DMS79 treated with DMSO at 0.1 percent for 48 hours (cell line): Measurements from ENCODE around the gene S100A6.
"Not testable (repeated sequence)": the region's sequence is repeated elsewhere in the genome, so short reads cannot be mapped to it uniquely, and the experiment has no call there.

Experiments
- DNase-seq: peaks from one replicate; lab custom pipeline; 2025; lab: John Stamatoyannopoulos, UW

The S100A6 gene

DNA sequence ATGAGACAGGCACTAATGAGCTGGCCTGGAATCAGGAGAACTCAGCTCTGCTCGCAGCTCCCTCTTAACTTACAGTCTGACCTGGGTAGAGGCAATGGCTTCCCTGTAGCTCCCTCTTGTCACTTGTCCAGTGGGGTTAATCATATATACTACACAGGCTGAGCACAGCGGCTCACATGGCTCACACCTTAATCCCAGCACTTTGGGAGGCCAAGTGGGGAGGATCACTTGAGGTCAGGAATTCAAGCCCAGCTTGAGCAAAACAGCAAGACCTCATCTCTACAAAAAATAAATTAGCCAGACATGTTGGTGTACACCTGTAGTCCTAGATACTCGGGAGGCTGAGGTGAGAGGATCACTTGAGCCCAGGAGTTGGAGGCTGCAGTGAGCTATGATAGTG is 4.2 kb downstream of the S100A6 start:
- no peak for DNase-seq

- no peak for DNase-seq
Observed at GRCh38 chr1:153527683-153528040, 8.1 kb downstream of the S100A6 start.

DNA sequence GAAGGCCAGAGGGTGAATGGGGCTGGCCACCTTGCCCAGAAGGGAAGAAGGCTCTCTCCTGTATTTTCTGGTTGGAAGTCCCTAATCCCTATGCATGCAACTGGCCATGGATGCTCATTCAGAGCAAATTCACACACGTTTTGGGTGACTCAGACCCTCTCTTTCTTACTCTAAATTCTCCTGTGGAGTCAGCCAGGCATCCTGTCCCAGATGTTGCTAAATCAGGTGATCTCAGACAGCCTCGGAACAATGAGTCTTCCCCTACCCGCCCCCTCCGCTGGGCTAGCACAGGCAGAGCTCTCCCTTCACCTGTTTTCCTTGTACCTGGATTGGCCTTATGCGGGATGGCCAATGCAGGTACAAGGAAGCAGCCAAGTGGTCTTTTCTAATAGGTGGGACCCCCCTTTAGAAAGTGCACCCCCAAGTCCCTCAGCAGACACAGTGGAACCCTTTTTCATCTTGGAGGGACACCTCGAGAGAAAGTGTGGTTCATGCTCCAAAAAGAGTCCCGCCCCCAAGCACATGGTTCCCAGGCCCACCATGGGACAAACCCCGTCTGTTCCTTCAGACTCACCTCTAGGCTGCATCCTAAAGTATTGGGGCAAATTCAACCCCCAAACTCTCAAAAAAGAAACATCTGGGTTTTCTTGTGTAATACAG is 8.6 kb downstream of the S100A6 start:
- no peak for DNase-seq

DNA sequence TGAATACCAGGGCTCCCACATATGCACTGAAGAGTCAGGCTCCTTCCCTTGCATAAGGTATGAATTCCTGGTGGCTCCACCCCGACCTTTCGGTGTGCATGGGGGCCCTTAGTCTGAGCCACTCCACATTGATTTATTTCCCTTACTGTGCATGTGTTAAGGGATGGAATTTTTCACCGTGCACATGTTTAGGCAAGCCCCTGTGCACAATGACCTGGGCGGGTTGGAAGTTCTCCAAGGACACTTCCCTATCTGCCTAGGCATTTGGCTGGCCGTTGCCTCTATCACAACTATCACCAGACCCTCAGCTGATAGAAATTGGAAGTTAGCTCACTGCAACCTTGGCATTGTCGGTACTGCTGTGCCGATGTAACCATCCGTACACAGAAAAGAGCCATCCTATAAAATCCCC is 9.7 kb downstream of the S100A6 start:
- peak; percentile 91 for DNase-seq

- DNase-seq = peak; percentile 35
Observed at GRCh38 chr1:153525088-153525728, 10.6 kb downstream of the S100A6 start.

DNA sequence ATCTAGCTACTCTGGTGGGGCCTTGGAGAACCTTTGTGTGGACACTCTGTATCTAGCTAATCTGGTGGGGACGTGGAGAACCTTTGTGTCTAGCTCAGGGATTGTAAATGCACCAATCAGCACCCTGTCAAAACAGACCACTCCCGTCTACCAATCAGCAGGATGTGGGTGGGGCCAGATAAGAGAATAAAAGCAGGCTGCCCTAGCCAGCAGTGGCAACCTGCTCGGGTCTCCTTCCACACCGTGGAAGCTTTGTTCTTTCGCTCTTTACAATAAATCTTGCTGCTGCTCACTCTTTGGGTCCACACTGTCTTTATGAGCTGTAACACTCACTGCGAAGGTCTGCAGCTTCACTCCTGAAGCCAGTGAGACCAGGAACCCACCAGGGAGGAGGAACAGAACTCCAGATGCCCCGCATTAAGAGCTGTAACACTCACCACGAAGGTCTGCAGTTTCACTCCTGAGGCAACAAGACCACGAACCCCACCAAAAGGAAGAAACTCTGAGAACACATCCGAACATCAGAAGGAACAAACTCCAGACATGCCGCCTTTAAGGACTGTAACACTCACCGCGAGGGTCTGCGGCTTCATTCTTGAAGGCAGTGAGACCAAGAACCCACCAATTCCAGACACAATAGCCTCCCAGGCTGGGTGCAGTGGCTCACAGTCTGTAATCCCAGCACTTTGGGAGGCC is 13.3 kb downstream of the S100A6 start:
- not testable (repeated sequence) for DNase-seq

- DNase-seq = not testable (repeated sequence)
Observed at GRCh38 chr1:153521808-153522207, 14.0 kb downstream of the S100A6 start.

- no peak for DNase-seq
Observed at GRCh38 chr1:153520818-153521476, 14.8 kb downstream of the S100A6 start.

DNA sequence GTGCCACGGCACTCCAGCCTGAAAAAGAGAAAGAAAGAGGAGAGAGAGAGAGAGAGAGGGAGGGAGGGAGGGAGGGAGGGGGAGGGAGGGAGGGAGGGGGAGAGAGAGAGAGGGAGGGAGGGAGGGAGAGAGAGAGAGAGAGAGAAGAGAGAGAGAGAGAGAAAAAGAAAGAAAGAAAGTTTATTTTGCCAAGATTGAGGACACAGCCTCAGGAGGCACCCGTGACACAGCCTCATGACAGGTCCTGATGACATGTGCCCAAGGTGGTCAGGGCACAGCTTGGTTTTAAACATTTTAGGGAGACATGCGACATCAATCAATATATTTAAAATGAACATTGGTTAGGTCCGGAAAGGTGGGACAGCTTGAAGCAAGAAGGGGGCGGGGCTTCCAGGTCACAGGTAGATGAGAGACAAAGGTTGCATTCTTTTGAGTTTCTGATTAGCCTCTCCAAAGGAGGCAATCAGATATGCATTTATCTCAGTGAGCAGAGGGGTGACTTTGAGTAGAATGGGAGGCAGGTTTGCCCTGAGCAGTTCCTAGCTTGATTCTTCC is 15.6 kb downstream of the S100A6 start:
- not testable (repeated sequence) for DNase-seq

DNA sequence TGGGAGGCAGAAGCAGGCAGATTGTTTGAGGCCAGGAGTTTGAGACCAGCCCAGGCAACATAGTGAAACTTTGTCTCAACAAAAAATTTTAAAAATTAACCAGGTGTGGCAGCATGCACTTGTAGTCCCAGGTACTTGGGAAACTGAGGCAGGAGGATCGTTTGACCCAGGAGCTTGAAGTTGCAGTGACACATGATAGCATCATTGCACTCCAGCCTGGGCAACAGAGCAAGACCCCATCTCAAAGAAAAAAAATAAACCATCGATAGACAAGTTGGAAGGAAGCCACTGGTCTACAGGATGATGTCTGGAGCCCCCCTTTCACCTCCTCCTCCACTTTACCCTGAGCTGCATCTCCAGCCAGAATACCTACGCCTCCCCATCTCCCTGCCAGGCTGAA is 16.5 kb downstream of the S100A6 start:
- DNase-seq = no peak

- peak; percentile 15 for DNase-seq
Observed at GRCh38 chr1:153515504-153516394, 20.0 kb downstream of the S100A6 start.

DNA sequence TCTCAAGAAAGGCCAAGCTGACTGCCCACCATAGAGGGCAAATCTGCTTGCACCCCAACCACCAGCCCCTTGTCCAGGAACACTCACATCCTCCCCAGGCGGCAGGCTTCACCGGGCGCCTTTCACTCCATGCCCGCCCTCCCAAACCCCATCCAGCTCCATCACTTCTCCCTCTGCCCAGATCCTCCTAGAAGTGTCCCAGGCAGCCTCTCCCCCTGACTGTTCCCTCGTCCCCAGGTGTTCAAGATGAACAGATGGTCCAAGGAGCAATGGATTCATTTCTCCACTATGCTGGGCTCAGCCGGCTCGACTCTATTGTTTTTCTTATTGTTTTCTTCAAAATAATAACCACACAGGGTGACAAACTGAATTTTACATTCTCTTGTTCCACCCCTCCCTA is 22.1 kb downstream of the S100A6 start:
- DNase-seq = no peak

DNA sequence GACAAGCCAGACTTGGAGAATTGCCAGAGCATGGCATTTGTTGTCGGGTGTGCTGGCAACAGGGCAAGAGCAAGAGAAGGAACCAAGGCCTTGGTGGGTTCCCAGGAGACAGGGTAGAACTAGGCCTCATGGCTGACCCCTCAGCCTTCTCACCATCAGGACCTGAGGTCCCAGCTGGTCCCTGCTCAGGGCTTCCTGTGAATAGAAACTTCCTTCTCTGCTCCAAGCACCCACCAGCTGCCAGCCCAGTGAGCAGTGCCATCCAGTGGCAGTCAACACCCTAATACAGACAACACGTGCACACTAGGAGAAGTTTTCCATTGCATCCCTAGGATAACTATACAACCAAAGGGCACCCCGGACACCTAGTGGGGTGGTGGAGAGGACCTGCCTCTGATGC is 22.8 kb downstream of the S100A6 start:
- no peak for DNase-seq

DNA sequence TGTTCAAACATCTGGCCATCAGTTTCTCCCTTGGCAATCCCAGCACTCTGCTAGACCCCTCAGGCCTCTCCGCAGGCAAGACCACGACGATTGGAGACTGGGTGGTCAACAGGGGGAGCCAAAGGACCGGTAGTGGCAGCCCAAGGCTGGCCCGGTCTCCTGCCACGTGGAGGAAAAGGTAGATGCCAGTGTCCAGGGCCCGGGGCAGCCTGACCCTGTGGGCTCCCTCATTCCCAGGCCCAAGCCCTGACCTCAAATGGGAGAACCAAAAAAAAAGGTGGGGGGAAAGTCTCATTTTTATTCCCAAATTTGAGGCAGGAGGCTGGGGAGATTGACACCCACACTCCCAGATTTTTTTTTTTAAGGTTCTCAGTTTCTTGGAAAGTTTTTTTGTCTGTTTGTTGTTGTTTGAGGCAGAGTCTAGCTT is 24.8 kb downstream of the S100A6 start:
- DNase-seq = peak; percentile 74

GRCh38 chr1:153509729-153510354 is 25.9 kb downstream of the S100A6 start:
- no peak for DNase-seq

DNA sequence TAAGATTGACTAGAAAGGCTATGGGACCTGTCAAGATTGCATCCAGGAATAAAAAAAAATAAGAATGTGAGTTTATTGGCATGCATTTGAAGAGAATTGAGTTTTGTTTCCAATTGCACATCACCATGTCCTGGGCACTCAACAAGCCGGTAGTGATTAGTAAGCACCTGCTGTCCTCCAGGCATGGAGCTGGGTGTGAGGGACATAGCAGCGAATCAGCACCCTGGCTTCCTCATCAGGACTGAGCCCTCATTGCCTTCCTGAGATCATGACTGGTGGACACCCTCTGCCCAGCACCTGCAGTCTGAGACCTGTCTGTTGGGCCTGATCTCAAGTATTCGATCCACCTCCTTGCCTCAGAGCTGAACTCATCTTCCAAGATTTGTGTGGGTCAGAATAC is 26.8 kb downstream of the S100A6 start:
- no peak for DNase-seq

DNA sequence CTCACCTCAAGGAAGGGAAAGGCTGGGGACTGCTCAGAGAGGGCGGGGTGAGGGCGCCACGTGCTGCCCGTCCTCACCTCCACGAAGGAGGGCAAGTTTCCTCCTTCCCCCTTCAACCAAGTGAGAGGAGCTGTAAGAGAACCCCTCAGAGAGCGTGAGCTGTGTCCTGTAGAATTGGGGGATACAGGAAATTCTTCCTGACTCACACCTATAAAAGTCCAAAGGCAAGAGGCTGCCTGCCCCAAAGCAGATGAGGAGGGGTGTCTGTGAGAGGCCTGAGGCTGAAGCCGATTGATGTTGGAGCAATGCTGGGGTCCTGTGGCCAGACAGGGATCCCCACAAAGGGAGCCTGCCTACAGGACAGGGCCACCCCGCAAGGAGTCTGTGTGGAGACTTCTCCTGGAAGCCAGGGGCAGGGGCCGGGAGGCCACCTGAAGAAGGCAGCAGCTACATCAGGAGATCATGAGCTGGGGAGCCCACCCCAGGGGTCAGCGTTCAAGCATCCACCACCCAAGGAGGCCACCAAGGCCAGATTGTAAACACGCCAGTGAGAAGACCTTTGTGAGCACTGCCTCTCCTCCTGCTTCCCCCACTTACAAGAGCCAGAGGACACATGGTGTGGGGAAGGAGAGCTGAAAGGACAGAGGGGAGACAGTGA is 27.7 kb downstream of the S100A6 start:
- no peak for DNase-seq

DNA sequence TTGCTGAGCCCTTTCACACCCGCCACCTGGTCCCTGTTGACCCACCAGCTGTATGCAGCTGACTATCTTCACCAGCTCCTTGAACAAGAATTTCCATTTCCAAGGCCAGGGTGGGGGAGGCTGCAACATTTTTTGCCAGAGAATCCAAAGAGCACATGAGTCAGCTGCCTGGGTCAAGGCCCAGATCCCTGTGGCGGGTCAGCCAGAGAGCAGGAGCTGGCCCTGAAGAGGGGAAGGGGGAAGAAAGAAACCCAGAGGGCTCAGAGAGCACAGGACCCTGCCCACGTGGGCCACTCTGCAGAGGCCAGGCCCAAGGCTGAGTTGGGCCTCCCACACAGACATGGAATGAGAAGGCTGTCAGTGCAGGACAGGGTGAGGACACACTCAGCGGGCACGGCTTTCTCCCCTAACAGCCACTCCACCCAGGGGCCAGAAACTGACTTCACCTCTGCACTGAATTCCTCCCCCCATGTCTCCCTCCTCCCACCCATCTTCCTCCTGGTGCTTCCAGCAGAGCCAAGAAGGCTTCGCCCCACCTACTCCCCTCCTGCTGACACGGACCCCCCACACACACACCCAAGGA is 28.9 kb downstream of the S100A6 start:
- DNase-seq = no peak

DNA sequence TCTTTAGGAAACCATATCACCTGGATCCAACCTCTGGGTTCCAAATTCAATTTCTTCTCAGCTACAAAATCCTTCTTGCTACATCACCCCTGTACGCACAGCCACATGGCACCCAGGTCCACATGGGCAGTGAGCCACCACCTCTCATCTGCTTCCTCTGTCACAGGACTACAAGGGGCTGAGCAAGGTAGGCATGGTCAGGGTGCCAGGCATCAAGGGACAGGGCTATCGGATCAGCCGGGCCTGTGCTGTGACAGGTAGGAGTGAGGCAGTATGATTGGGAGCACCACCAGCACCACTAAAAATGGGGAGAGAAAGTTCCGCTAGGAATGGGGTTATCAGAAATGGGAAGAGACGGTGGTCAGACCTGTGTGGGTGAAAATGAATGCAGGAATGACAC is 29.4 kb downstream of the S100A6 start:
- no peak for DNase-seq

DNA sequence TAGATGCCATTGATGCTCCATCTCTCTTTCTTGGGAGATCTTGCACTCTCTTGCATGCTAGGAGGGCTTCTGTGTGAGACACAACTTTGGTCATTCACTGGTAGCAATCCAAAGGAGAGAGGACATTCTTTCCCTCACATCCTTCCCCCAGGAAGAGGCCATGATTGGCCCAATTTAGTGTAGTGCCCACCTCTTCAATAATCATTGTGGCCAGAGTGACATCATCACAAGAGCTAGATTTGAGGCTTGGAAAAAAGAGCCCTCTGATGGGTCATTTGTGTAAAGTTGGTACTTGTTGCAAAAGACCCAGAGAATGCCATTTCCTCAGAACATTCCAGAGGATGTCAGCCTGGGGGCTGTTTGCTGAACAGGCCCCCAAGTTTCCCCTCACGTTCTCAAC is 30.2 kb downstream of the S100A6 start:
- no peak for DNase-seq
